NB4 (cell line): ENCODE data around the gene NPLOC4.
"Not testable (repeated sequence)": the region's sequence is repeated elsewhere in the genome, so short reads cannot be mapped to it uniquely, and the experiment has no call there.

Experiments used
- DNase-seq: peaks from one replicate; pipeline ENCODE4 v3.0.0; 2010; ENCODE audit warnings: low read depth
- H3K4me3 ChIP-seq: one replicate; pipeline ENCODE4 v1.5.1; 2011; ENCODE audit warnings: mild to moderate bottlenecking, low read depth, low read length, moderate library complexity
- CTCF ChIP-seq: IDR thresholded peaks from one replicate; pipeline ENCODE4 v1.5.1; 2012; ENCODE audit warnings: low read depth, low read length
- MYC ChIP-seq: IDR thresholded peaks from 2 replicates; pipeline ENCODE4 v1.6.1; 2011; ENCODE audit warnings: low read depth, low read length
- POLR2A ChIP-seq: IDR thresholded peaks from 2 replicates; pipeline ENCODE4 v1.6.1; 2011; ENCODE audit warnings: mild to moderate bottlenecking; ENCODE audit not compliant: insufficient read length; ENCODE audit errors: extremely low read depth
- TF ChIP-seq, protein P1 (sequence below): IDR thresholded peaks from 2 replicates; pipeline ENCODE4 v1.6.1; 2011; ENCODE audit warnings: low read depth, low read length

Gene NPLOC4

GRCh38 chr17:81683208-81683583 lies 46.3 kb upstream of the NPLOC4 start:
- peak overlapping the region; percentile 77 for H3K4me3 ChIP-seq
- DNase-seq = peak; percentile 55

DNA sequence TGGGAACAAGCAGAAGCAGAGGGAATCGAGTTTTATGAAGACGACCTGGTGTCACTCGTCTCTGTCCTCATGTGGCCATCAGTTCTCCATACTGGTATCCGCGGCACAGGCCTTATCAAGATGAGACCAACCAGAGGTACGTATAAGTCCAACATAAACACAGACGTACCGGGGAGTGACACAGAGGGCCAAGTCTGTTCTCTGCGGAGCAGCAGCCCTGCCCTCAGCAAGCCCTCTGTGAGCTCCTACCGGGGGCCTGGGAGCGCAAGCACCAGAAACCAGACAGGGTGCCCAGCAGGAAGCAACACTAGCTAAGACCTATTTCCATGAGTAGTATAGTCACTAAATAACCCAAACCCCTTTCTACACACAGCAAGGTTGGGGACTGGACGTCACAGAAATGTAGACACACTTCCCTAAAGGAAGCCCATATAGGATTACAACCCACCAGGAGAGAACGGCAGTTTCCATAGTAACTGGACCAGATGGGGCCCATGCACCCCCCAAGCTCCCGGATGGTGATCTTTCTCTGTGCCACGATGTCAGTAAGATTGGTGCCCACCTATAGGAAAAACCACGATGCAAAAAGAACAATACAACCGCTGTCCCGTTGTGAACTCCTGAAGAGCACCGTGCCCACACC lies 45.8 kb upstream of the NPLOC4 start:
- H3K4me3 ChIP-seq = peak overlapping the region; percentile 77
- TF ChIP-seq, protein P1, sequence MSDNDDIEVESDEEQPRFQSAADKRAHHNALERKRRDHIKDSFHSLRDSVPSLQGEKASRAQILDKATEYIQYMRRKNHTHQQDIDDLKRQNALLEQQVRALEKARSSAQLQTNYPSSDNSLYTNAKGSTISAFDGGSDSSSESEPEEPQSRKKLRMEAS = no peak
- TF ChIP-seq CTCF (no peak), MYC (no peak; the same call in 1 of the 2 replicates)
- peak; percentile 33 for DNase-seq

More at GRCh38 chr17:81683208-81683583, 46.3 kb upstream of the NPLOC4 start:
- TF ChIP-seq POLR2A (no peak), MYC (no peak), CTCF (no peak)
- TF ChIP-seq, protein P1 = no peak

- H3K4me3 ChIP-seq = no peak overlapping the region
- no peak for DNase-seq
Measured at GRCh38 chr17:81681672-81682071, 44.8 kb upstream of the NPLOC4 start.

GRCh38 chr17:81680150-81680549 lies 43.2 kb upstream of the NPLOC4 start:
- DNase-seq = no peak
- TF ChIP-seq, protein P1 = no peak
- TF ChIP-seq MYC (no peak), POLR2A (no peak), CTCF (no peak)
- no peak overlapping the region for H3K4me3 ChIP-seq

More at GRCh38 chr17:81681672-81682071, 44.8 kb upstream of the NPLOC4 start:
- TF ChIP-seq MYC (no peak), CTCF (no peak), POLR2A (no peak)
- TF ChIP-seq, protein P1 = no peak

DNA sequence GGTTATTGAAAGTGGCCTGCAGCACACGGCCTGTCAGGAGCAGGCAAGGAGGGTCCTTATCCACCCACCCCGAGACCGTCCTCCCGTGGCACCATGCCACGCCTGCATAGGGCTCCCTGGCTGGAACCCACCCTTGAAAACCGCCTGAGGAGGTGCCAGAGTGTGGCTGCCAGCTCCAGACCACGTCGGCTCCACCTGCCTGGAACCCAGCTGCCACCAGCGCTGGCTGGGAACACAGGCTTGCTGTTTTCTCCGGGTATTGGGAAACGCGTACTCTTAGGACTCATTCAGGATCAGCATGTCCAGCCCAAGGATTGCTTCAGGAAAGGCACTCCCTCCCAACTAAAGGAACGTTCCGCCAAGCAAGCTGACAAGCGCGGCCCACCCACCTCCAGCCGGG lies 40.0 kb upstream of the NPLOC4 start:
- TF ChIP-seq POLR2A (no peak), CTCF (no peak), MYC (no peak)
- TF ChIP-seq, protein P1 = no peak
- DNase-seq = no peak
- no peak overlapping the region for H3K4me3 ChIP-seq

DNA sequence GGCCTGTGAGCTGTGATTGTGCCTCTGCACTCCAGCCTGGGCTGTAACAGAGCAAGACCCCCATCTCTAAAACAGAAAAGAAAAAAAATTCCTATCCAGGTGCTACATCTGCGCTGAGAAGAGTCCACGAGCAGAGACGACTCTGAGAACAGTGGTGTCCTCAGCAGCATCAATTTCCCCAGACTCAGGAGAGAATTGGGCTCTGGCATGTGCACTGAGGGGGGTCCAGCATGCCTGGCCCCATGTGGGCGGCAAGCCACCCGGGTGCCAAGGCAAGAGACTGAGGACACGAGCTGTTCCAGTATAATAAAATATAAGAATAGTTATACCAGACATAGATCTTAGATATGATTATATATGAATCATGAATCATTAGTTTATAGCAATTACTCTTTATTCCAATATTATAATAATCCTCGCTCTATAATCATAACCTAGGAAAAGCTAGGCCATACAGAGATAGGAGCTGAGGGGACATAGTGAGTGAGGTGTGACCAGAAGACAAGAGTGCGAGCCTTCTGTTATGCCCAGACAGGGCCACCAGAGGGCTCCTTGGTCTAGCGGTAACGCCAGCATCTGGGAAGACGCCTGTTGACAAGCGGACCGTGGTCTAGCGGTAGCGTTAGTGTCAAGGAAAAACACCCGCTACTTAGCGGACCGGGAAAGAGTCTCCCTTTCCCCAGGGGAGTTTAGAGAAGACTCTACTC lies 38.8 kb upstream of the NPLOC4 start:
- H3K4me3 ChIP-seq = not testable (repeated sequence)
- DNase-seq = peak; percentile 52
